Activated CD8-positive, alpha-beta T cell treated with anti-CD3 and anti-CD28 coated beads for 36 hours (primary cell): ENCODE results near the gene ERCC1. TPM values are rescaled to one million over a fixed set of nuclear protein-coding genes. Genes with fewer than 3 reads are reported as not detected.
"Not testable (repeated sequence)": the region's sequence is repeated elsewhere in the genome, so short reads cannot be mapped to it uniquely, and the experiment has no call there.

Experiments
- ATAC-seq: fragments of 200-7000 bp; cut with Tn5 transposase; one replicate; pipeline ENCODE4 v1.10.0; 2021; ENCODE audit warnings: mild to moderate bottlenecking, moderate library complexity
- CTCF ChIA-PET: fragments of 350-600 bp; sonication (Branson Sonifier 250); formaldehyde crosslinking; loops from one replicate; lab custom pipeline; 2021; ENCODE audit warnings: antibody characterized with exemption; lab: Charles Lee
- POLR2A ChIA-PET: fragments of 350-600 bp; sonication (Branson Sonifier 250); formaldehyde crosslinking; loops from one replicate; lab custom pipeline; 2021; ENCODE audit warnings: antibody characterized with exemption; lab: Charles Lee
- DNase-seq: peaks from one replicate; pipeline ENCODE4 v3.0.0-alpha.2; 2020
- H3K27ac Mint-ChIP-seq: one replicate; pipeline ENCODE4 v1.8.0; 2021; ENCODE audit warnings: mild to moderate bottlenecking, mixed read lengths
- H3K27me3 Mint-ChIP-seq: one replicate; pipeline ENCODE4 v1.8.0; 2021; ENCODE audit warnings: mixed read lengths
- H3K36me3 Mint-ChIP-seq: one replicate; pipeline ENCODE4 v1.8.0; 2021; ENCODE audit warnings: low read depth, mixed read lengths
- H3K4me1 Mint-ChIP-seq: one replicate; pipeline ENCODE4 v1.8.0; 2021; ENCODE audit warnings: low read depth, mixed read lengths
- H3K4me3 Mint-ChIP-seq: one replicate; pipeline ENCODE4 v1.8.0; 2021; ENCODE audit warnings: mild to moderate bottlenecking, moderate library complexity, mixed read lengths
- H3K9me3 Mint-ChIP-seq: one replicate; pipeline ENCODE4 v1.8.0; 2021; ENCODE audit warnings: mixed read lengths
- intact Hi-C: fragments of 100-400 bp; cut with micrococcal nuclease; formaldehyde crosslinking; loops from one replicate; pipeline ENCODE4 v1.10.0; 2022
- total RNA-seq, 2 experiments: library from RNA; stranded (reverse); gene quantifications; one replicate each; pipeline ENCODE4 v1.2.3, GENCODE V29; 2021
- TF ChIP-seq, protein P1 (sequence below): fragments of 200-600 bp; IDR thresholded peaks from one replicate; pipeline ENCODE4 v1.8.0; 2022; ENCODE audit warnings: antibody characterized with exemption, mild to moderate bottlenecking

The ERCC1 gene
- total RNA-seq, 2 experiments from 2014 or later, result 41.6 to 46.5 TPM

- peak overlapping the region; percentile 46 for H3K4me3 Mint-ChIP-seq
- POLR2A ChIA-PET, result interaction anchor here (1.0 to 3.2 kb wide), 8 partner anchors 9 to 202 kb away, joined by 3 to 28 read pairs (median 8); partner anchors contain the start of gene FOSB
- peaks cover 36% of the 10 kb centered on the region for H3K4me1 Mint-ChIP-seq
Measured at GRCh38 chr19:45440259-45440638, 16.5 kb upstream of the ERCC1 start.

DNA sequence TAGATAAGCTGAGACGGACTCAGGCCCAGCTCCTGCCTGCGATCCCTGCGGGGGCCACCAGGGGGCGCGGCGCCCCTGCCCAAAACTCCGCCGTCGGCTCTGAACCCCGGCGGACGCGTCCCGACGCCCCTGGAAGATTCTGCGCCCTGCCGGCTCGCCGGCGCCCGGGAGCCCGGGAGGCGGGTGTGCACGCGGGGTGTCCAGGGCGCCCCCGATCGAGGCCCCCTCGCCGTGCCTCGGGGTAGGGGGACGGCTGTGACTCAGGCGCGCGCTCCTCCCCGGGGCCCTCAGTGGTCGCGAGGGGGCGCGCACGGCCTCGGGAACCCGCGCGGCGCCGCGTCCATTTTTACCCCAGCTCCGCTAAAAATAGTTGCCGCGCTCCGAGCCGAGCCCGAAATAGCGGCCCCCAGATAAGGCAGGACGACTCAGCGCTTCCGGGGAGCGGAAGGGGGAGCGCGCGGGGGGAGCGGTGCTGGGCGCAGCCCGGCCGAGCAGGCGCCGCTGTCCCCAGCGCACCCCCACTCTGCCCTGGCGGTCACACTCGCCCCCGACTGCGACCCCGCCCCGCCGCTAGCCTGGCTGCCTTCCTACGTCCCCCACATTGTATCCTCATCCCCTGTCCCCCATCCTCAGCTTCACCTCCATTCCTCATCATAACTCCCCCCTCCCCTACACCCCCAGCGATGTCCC, 16.0 kb upstream of the ERCC1 start:
- Mint-ChIP-seq H3K27me3 (no peaks in the 10 kb centered on the region), H3K4me3 (peak overlapping the region; percentile 46), H3K27ac (peak overlapping the region; percentile 13), H3K4me1 (peaks cover 32% of the 10 kb centered on the region), H3K36me3 (no peaks in the 10 kb centered on the region), H3K9me3 (no peaks in the 10 kb centered on the region)
- ATAC-seq (peak; percentile 81), DNase-seq (peak; percentile 90)
- CTCF ChIA-PET, result interaction anchor here (0.5 to 7.6 kb wide), 46 partner anchors 9 to 284 kb away, joined by 3 to 270 read pairs (median 6); partner anchors contain the start of genes EML2, ERCC1, FOSB and PPM1N
- intact Hi-C loops, result loop anchor here (1.0 kb wide), 1 partner anchor 39 kb away; no protein-coding TSS in a partner anchor
- TF ChIP-seq, protein P1, sequence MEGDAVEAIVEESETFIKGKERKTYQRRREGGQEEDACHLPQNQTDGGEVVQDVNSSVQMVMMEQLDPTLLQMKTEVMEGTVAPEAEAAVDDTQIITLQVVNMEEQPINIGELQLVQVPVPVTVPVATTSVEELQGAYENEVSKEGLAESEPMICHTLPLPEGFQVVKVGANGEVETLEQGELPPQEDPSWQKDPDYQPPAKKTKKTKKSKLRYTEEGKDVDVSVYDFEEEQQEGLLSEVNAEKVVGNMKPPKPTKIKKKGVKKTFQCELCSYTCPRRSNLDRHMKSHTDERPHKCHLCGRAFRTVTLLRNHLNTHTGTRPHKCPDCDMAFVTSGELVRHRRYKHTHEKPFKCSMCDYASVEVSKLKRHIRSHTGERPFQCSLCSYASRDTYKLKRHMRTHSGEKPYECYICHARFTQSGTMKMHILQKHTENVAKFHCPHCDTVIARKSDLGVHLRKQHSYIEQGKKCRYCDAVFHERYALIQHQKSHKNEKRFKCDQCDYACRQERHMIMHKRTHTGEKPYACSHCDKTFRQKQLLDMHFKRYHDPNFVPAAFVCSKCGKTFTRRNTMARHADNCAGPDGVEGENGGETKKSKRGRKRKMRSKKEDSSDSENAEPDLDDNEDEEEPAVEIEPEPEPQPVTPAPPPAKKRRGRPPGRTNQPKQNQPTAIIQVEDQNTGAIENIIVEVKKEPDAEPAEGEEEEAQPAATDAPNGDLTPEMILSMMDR, result peak; percentile 100
- POLR2A ChIA-PET, result interaction anchor here (0.5 to 3.2 kb wide), 13 partner anchors 9 to 202 kb away, joined by 3 to 28 read pairs (median 4); partner anchors contain the start of gene FOSB

More at GRCh38 chr19:45440259-45440638, 16.5 kb upstream of the ERCC1 start:
- intact Hi-C loops, result no loop called here
- Mint-ChIP-seq H3K27ac (peak overlapping the region; percentile 13), H3K36me3 (no peaks in the 10 kb centered on the region), H3K27me3 (no peaks in the 10 kb centered on the region), H3K9me3 (no peaks in the 10 kb centered on the region)
- TF ChIP-seq, protein P1, result no peak
- DNase-seq (no peak), ATAC-seq (no peak)
- CTCF ChIA-PET, result interaction anchor here (0.9 to 7.6 kb wide), 30 partner anchors 9 to 284 kb away, joined by 3 to 270 read pairs (median 8); partner anchors contain the start of genes ERCC1, FOSB, PPP1R13L and QPCTL

GRCh38 chr19:45439190-45439568, 15.5 kb upstream of the ERCC1 start:
- Mint-ChIP-seq H3K27ac (no peak overlapping the region), H3K27me3 (no peaks in the 10 kb centered on the region), H3K4me3 (peak overlapping the region; percentile 32), H3K9me3 (no peaks in the 10 kb centered on the region), H3K36me3 (no peaks in the 10 kb centered on the region), H3K4me1 (peaks cover 28% of the 10 kb centered on the region)
- intact Hi-C loops, result loop anchor here (1.0 kb wide), 1 partner anchor 39 kb away; no protein-coding TSS in a partner anchor
- CTCF ChIA-PET, result interaction anchor here (0.5 to 7.6 kb wide), 45 partner anchors 10 to 285 kb away, joined by 3 to 270 read pairs (median 6); partner anchors contain the start of genes EML2, ERCC1, FOSB and PPM1N
- POLR2A ChIA-PET, result interaction anchor here (0.5 to 3.2 kb wide), 12 partner anchors 10 to 203 kb away, joined by 3 to 28 read pairs (median 4); partner anchors contain the start of gene FOSB
- ATAC-seq, result no peak
- DNase-seq, result no peak
- TF ChIP-seq, protein P1, result no peak

- no peak for ATAC-seq
- intact Hi-C loops, result no loop called here
- no peaks in the 10 kb centered on the region for H3K9me3 Mint-ChIP-seq
- H3K4me3 Mint-ChIP-seq, result no peak overlapping the region
- CTCF ChIA-PET, result interaction anchor here (0.7 to 7.6 kb wide), 5 partner anchors 9 to 48 kb away, joined by 3 to 270 read pairs (median 10); partner anchors contain the start of gene PPP1R13L
- no peak overlapping the region for H3K27ac Mint-ChIP-seq
- TF ChIP-seq, protein P1, result no peak
- POLR2A ChIA-PET, result no interaction called here
- H3K4me1 Mint-ChIP-seq, result peaks cover 14% of the 10 kb centered on the region
- DNase-seq, result no peak
- no peaks in the 10 kb centered on the region for H3K36me3 Mint-ChIP-seq
- H3K27me3 Mint-ChIP-seq, result no peaks in the 10 kb centered on the region
Measured at GRCh38 chr19:45437328-45437727, 13.6 kb upstream of the ERCC1 start.

- intact Hi-C loops, H3K36me3 Mint-ChIP-seq, DNase-seq, H3K4me3 Mint-ChIP-seq, ATAC-seq, H3K27me3 Mint-ChIP-seq, H3K9me3 Mint-ChIP-seq, H3K4me1 Mint-ChIP-seq, POLR2A ChIA-PET, H3K27ac Mint-ChIP-seq: not testable (repeated sequence)
- CTCF ChIA-PET, result interaction anchor here (1.8 to 3.5 kb wide), 2 partner anchors 46 to 53 kb away, joined by 11 to 18 read pairs; no protein-coding TSS in a partner anchor
Measured at GRCh38 chr19:45432543-45432942, 8.8 kb upstream of the ERCC1 start.

- ATAC-seq, H3K27ac Mint-ChIP-seq, H3K27me3 Mint-ChIP-seq, intact Hi-C loops, DNase-seq, H3K36me3 Mint-ChIP-seq, H3K4me3 Mint-ChIP-seq, H3K9me3 Mint-ChIP-seq: not testable (repeated sequence)
- ChIA-PET POLR2A (interaction anchor here (1.1 kb wide), 1 partner anchor 48 kb away, joined by 3 read pairs; no protein-coding TSS in a partner anchor), CTCF (interaction anchor here (0.7 to 5.7 kb wide), 8 partner anchors 9 to 54 kb away, joined by 3 to 57 read pairs (median 4); no protein-coding TSS in a partner anchor)
- peaks cover 13% of the 10 kb centered on the region for H3K4me1 Mint-ChIP-seq
Measured at GRCh38 chr19:45431008-45431407, 7.3 kb upstream of the ERCC1 start.

DNA sequence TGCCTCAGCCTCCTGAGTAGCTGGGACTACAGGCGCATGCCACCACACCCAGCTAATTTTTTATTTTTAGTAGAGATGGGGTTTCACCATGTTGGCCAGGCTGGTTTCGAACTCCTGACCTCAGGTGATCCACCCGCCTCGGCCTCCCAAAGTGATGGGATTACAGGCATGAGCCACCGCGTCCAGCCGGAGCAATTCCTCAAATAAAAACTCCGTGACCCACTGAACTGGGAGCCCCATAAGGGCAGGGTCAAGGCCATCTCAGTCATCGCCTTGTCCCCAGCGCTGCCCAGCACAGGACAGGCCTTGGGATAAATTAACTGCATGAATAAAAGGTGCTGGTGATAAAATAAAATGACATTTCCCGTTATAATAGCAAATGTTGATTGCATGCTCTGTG, 6.2 kb upstream of the ERCC1 start:
- ChIA-PET POLR2A (interaction anchor here (1.1 kb wide), 1 partner anchor 49 kb away, joined by 3 read pairs; no protein-coding TSS in a partner anchor), CTCF (interaction anchor here (1.0 to 5.7 kb wide), 3 partner anchors 10 to 55 kb away, joined by 4 to 57 read pairs (median 18); no protein-coding TSS in a partner anchor)
- not testable (repeated sequence) for DNase-seq, H3K36me3 Mint-ChIP-seq, H3K9me3 Mint-ChIP-seq, H3K4me3 Mint-ChIP-seq, H3K27me3 Mint-ChIP-seq, ATAC-seq, H3K27ac Mint-ChIP-seq
- intact Hi-C loops, result loop anchor here (10.0 kb wide), 1 partner anchor 45 kb away; no protein-coding TSS in a partner anchor
- H3K4me1 Mint-ChIP-seq, result peaks cover 17% of the 10 kb centered on the region
